ENCODE measurements around the gene FOXN4. TPM values are rescaled to one million over a fixed set of nuclear protein-coding genes. Genes with fewer than 3 reads are reported as not detected.

The FOXN4 gene
- total RNA-seq, 1 experiment from 2014 or later, result 0.37 TPM

DNA sequence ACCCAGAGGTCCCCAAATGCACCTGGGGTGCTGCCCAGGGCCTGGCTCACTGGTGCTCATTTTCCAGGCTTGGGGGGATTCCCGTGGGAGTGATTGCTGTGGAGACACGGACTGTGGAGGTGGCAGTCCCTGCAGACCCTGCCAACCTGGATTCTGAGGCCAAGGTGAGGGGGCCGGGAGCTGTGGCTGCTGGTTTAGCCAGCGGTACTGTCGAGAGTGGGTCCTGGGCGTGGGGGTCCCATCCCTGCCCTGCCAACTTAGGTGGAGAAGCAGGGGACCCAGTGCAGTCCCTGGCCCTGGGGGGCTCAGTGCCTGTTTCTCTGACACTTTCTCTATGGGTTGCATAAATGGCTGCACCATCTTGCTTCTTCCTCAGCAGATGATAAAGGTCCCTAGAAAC is 50.9 kb downstream of the FOXN4 start (continued):
- TF ChIP-seq, protein P1, sequence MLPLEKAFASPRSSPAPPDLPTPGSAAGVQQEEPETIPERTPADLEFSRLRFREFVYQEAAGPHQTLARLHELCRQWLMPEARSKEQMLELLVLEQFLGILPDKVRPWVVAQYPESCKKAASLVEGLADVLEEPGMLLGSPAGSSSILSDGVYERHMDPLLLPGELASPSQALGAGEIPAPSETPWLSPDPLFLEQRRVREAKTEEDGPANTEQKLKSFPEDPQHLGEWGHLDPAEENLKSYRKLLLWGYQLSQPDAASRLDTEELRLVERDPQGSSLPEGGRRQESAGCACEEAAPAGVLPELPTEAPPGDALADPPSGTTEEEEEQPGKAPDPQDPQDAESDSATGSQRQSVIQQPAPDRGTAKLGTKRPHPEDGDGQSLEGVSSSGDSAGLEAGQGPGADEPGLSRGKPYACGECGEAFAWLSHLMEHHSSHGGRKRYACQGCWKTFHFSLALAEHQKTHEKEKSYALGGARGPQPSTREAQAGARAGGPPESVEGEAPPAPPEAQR (CRISPR knock-in tag; IDR thresholded peaks at IDR 0.05), result no peak
- TF ChIP-seq MYBL2 (CRISPR knock-in tag; IDR thresholded peaks at IDR 0.05), result no peak

DNA sequence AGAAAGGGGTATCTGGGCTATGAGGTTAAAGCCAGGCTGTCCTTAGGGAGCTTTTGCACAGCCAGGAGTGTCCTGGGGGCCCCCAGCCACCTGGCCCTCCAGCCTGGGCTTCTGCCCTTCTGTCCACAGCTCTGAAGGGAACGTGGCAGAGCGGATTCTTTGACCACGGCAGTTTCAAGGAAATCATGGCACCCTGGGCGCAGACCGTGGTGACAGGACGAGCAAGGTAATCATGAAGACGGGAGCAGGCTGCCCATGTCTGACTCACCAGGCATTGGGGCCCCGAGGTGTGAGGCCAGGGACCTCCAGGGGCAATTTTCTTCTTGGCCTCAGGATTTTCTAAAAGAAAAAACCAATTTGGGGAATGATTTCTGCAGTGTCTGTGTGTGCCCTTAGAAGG is 53.1 kb downstream of the FOXN4 start:
- ATAC-seq, result no peak
- H3K4me1 Mint-ChIP-seq, result peaks cover 6% of the 10 kb centered on the region
- ChIA-PET POLR2A (no interaction called here), CTCF (interaction anchor here (1.5 to 2.2 kb wide), 3 partner anchors 130 to 144 kb away, joined by 4 to 11 read pairs (median 8); no protein-coding TSS in a partner anchor)
- no peaks in the 10 kb centered on the region for H3K27me3 Mint-ChIP-seq (ENCODE audit: low read depth)
- no peak overlapping the region for H3K4me3 Mint-ChIP-seq
- DNase-seq (ENCODE audit: low spot score), result no peak
- TF ChIP-seq IRF2 (CRISPR knock-in tag; IDR thresholded peaks at IDR 0.05; ENCODE audit: borderline replicate concordance, low read depth) (no peak), SMAD4 (CRISPR knock-in tag; IDR thresholded peaks at IDR 0.05) (no peak), RELA (CRISPR knock-in tag; IDR thresholded peaks at IDR 0.05; ENCODE audit: borderline replicate concordance) (no peak), ZNF219 (CRISPR knock-in tag; IDR thresholded peaks at IDR 0.05; ENCODE audit: borderline replicate concordance) (no peak), JUN (CRISPR knock-in tag; IDR thresholded peaks at IDR 0.05) (no peak), FOXJ3 (CRISPR knock-in tag; IDR thresholded peaks at IDR 0.05; ENCODE audit: borderline replicate concordance) (no peak), OVOL2 (CRISPR knock-in tag; IDR thresholded peaks at IDR 0.05; ENCODE audit: borderline replicate concordance) (no peak), ESRRA (CRISPR knock-in tag; IDR thresholded peaks at IDR 0.05; ENCODE audit: borderline replicate concordance) (no peak), ZNF138 (CRISPR knock-in tag; conservative IDR thresholded peaks at IDR 0.05) (no peak), HMGA2 (CRISPR knock-in tag; IDR thresholded peaks at IDR 0.05) (no peak), TEAD1 (CRISPR knock-in tag; IDR thresholded peaks at IDR 0.05) (no peak), GRHL2 (CRISPR knock-in tag; IDR thresholded peaks at IDR 0.05; ENCODE audit: insufficient replicate concordance, severe bottlenecking) (no peak), ELF4 (CRISPR knock-in tag; IDR thresholded peaks at IDR 0.05; ENCODE audit: low read depth) (no peak), ZNF423 (CRISPR knock-in tag; IDR thresholded peaks at IDR 0.05) (no peak)
- TF ChIP-seq, protein P2, sequence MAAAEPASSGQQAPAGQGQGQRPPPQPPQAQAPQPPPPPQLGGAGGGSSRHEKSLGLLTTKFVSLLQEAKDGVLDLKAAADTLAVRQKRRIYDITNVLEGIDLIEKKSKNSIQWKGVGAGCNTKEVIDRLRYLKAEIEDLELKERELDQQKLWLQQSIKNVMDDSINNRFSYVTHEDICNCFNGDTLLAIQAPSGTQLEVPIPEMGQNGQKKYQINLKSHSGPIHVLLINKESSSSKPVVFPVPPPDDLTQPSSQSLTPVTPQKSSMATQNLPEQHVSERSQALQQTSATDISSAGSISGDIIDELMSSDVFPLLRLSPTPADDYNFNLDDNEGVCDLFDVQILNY (CRISPR knock-in tag; IDR thresholded peaks at IDR 0.05), result no peak
- TF ChIP-seq, protein P3, sequence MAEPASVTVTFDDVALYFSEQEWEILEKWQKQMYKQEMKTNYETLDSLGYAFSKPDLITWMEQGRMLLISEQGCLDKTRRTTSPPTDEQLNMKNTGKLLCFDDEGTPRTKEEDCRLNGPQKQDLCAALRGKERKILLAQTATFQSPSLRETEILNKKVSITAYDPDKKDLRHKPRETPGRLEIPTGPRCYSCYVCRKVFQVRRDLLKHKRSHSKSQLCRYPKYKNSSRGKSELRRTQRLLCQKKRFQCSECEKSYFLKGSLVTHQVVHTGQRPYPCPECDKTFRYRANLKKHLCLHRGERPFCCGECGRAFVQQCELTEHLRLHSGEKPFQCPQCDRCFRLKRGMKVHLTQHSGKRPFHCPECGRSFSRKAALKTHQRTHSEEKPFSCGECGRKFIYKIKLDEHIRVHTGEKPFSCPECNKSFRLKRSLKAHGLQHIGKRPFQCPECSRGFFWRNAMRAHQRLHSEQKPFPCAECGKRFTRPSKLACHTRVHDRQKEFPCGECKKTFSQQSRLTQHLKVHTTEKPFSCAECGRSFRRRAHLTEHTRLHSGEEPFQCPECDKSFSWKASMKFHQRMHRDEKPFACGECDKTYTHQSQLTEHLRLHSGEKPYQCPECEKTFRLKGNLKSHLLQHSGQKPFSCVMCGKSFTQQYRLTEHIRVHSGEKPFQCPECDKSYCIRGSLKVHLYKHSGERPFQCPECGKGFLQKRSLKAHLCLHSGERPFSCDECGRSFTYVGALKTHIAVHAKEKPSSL (CRISPR knock-in tag; conservative IDR thresholded peaks at IDR 0.05), result no peak
- TF ChIP-seq, protein P4, sequence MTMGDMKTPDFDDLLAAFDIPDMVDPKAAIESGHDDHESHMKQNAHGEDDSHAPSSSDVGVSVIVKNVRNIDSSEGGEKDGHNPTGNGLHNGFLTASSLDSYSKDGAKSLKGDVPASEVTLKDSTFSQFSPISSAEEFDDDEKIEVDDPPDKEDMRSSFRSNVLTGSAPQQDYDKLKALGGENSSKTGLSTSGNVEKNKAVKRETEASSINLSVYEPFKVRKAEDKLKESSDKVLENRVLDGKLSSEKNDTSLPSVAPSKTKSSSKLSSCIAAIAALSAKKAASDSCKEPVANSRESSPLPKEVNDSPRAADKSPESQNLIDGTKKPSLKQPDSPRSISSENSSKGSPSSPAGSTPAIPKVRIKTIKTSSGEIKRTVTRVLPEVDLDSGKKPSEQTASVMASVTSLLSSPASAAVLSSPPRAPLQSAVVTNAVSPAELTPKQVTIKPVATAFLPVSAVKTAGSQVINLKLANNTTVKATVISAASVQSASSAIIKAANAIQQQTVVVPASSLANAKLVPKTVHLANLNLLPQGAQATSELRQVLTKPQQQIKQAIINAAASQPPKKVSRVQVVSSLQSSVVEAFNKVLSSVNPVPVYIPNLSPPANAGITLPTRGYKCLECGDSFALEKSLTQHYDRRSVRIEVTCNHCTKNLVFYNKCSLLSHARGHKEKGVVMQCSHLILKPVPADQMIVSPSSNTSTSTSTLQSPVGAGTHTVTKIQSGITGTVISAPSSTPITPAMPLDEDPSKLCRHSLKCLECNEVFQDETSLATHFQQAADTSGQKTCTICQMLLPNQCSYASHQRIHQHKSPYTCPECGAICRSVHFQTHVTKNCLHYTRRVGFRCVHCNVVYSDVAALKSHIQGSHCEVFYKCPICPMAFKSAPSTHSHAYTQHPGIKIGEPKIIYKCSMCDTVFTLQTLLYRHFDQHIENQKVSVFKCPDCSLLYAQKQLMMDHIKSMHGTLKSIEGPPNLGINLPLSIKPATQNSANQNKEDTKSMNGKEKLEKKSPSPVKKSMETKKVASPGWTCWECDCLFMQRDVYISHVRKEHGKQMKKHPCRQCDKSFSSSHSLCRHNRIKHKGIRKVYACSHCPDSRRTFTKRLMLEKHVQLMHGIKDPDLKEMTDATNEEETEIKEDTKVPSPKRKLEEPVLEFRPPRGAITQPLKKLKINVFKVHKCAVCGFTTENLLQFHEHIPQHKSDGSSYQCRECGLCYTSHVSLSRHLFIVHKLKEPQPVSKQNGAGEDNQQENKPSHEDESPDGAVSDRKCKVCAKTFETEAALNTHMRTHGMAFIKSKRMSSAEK (CRISPR knock-in tag; IDR thresholded peaks at IDR 0.05; ENCODE audit: borderline replicate concordance), result no peak
- TF ChIP-seq, protein P5, sequence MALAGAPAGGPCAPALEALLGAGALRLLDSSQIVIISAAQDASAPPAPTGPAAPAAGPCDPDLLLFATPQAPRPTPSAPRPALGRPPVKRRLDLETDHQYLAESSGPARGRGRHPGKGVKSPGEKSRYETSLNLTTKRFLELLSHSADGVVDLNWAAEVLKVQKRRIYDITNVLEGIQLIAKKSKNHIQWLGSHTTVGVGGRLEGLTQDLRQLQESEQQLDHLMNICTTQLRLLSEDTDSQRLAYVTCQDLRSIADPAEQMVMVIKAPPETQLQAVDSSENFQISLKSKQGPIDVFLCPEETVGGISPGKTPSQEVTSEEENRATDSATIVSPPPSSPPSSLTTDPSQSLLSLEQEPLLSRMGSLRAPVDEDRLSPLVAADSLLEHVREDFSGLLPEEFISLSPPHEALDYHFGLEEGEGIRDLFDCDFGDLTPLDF (CRISPR knock-in tag; IDR thresholded peaks at IDR 0.05), result no peak
- TF ChIP-seq, protein P6, sequence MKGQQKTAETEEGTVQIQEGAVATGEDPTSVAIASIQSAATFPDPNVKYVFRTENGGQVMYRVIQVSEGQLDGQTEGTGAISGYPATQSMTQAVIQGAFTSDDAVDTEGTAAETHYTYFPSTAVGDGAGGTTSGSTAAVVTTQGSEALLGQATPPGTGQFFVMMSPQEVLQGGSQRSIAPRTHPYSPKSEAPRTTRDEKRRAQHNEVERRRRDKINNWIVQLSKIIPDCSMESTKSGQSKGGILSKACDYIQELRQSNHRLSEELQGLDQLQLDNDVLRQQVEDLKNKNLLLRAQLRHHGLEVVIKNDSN (CRISPR knock-in tag; IDR thresholded peaks at IDR 0.05), result no peak
- TF ChIP-seq, protein P7, sequence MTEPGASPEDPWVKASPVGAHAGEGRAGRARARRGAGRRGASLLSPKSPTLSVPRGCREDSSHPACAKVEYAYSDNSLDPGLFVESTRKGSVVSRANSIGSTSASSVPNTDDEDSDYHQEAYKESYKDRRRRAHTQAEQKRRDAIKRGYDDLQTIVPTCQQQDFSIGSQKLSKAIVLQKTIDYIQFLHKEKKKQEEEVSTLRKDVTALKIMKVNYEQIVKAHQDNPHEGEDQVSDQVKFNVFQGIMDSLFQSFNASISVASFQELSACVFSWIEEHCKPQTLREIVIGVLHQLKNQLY (CRISPR knock-in tag; IDR thresholded peaks at IDR 0.05), result no peak
- peaks cover 24% of the 10 kb centered on the region for H3K9me3 Mint-ChIP-seq
- H3K36me3 Mint-ChIP-seq, result peaks cover 30% of the 10 kb centered on the region
- H3K27ac Mint-ChIP-seq, result no peak overlapping the region

All from WTC11 (cell line).